A549 (cell line): ENCODE measurements around the gene AFAP1L2. TPM values are rescaled to one million over a fixed set of nuclear protein-coding genes. Genes with fewer than 3 reads are reported as not detected.

ENCODE experiments used
- ATAC-seq, 2 experiments: fragments of 200-7000 bp in 1 of 2; fragments of >200 bp in 1 of 2; cut with Nextera tagmentation in 1 of 2; cut with Tn5 transposase in 1 of 2; 3 replicates each; pipeline versions ENCODE4 v1.8.0 to v1.9.1; 2018 to 2020; ENCODE audit warnings: mild to moderate bottlenecking in 1 of 2, moderate library complexity in 1 of 2
- CTCF ChIA-PET: fragments of 300-600 bp; sonication (Branson Sonifier 250); formaldehyde crosslinking; extraction: SDS; loops from one replicate; lab custom pipeline; 2021; ENCODE audit warnings: antibody characterized with exemption, inconsistent platforms; lab: Yijun Ruan, JAX
- POLR2A ChIA-PET: fragments of 350-600 bp; formaldehyde crosslinking; extraction: SDS; loops from one replicate; lab custom pipeline; 2021; ENCODE audit warnings: antibody characterized with exemption, inconsistent platforms; lab: Yijun Ruan, JAX
- DNase-seq, 2 experiments: peaks; one replicate each; pipeline versions ENCODE4 v3.0.0 to v3.0.0-alpha.2; 2011 to 2016; ENCODE audit warnings: low read depth in 1 of 2, low spot score in 1 of 2
- FAIRE-seq: peaks from 2 replicates; lab custom pipeline; 2011; peaks lifted over from hg19 to GRCh38; lab: Jason Lieb, UNC
- H3K27ac ChIP-seq, 2 experiments: fragments of >200 bp; sonication (Bioruptor Twin); formaldehyde crosslinking; 3 replicates each; pipeline ENCODE4 v1.5.1; 2016 to 2017
- H3K4me1 ChIP-seq: fragments of >200 bp; sonication (Bioruptor Twin); formaldehyde crosslinking; 3 replicates; pipeline ENCODE4 v1.6.1; 2016
- H3K4me2 ChIP-seq: fragments of >200 bp; sonication (Bioruptor Twin); formaldehyde crosslinking; 3 replicates; pipeline ENCODE4 v1.6.1; 2016
- H3K4me3 ChIP-seq: fragments of >200 bp; sonication (Bioruptor Twin); formaldehyde crosslinking; 3 replicates; pipeline ENCODE4 v1.5.1; 2016
- H3K9me3 ChIP-seq: fragments of >200 bp; sonication (Bioruptor Twin); formaldehyde crosslinking; 3 replicates; pipeline ENCODE4 v1.6.1; 2016
- ATOH8 ChIP-seq: fragments of 250-450 bp; sonication (Bioruptor Pico); IDR thresholded peaks from 2 replicates; pipeline ENCODE4 v1.5.0; 2020; ENCODE audit warnings: low read depth, mild to moderate bottlenecking, moderate library complexity
- CEBPB ChIP-seq, 2 experiments: fragments of >200 bp in 1 of 2; sonication (Bioruptor Twin) in 1 of 2; formaldehyde crosslinking in 1 of 2; IDR thresholded peaks; 2 replicates each; pipeline ENCODE4 v1.6.1; 2012 to 2016
- EHMT2 ChIP-seq: fragments of 200-600 bp; sonication (generic); IDR thresholded peaks from 2 replicates; pipeline ENCODE4 v1.6.1; 2016; ENCODE audit warnings: antibody characterized with exemption, low read depth, mild to moderate bottlenecking, moderate library complexity
- ELK1 ChIP-seq: fragments of 150-350 bp; IDR thresholded peaks from 2 replicates; pipeline ENCODE4 v1.6.1; 2014; ENCODE audit warnings: low read depth, mild to moderate bottlenecking, low read length
- FOSL2 ChIP-seq, 2 experiments: fragments of 450-650 bp in 1 of 2; fragments of >200 bp in 1 of 2; sonication (Bioruptor Twin) in 1 of 2; formaldehyde crosslinking; IDR thresholded peaks; 2 replicates each; pipeline versions ENCODE4 v1.5.0 to v1.6.1; 2016 to 2020; ENCODE audit warnings: mild to moderate bottlenecking in 1 of 2, moderate library complexity in 1 of 2
- GATA3 ChIP-seq: IDR thresholded peaks from 2 replicates; pipeline ENCODE4 v1.6.1; 2012; ENCODE audit warnings: borderline replicate concordance
- HDAC2 ChIP-seq: fragments of 200-600 bp; sonication (generic); IDR thresholded peaks from 2 replicates; pipeline ENCODE4 v1.6.1; 2016
- HOXB13 ChIP-seq: fragments of 250-450 bp; sonication (Bioruptor Pico); IDR thresholded peaks from 2 replicates; pipeline ENCODE4 v1.5.0; 2020; ENCODE audit warnings: low read depth, mild to moderate bottlenecking, moderate library complexity
- MAFK ChIP-seq: fragments of 450-650 bp; IDR thresholded peaks from 2 replicates; pipeline ENCODE4 v1.6.1; 2014; ENCODE audit not compliant: partially characterized antibody
- MAX ChIP-seq: IDR thresholded peaks from 2 replicates; pipeline ENCODE4 v1.6.1; 2012
- NFE2L2 ChIP-seq: fragments of 150-350 bp; conservative IDR thresholded peaks from 2 replicates; pipeline ENCODE4 v1.6.1; 2014; ENCODE audit warnings: low read length
- NR3C1 ChIP-seq: fragments of >200 bp; sonication (Bioruptor Twin); formaldehyde crosslinking; IDR thresholded peaks from 3 replicates; pipeline ENCODE4 v1.6.1; 2017
- RAD21 ChIP-seq, 2 experiments: fragments of >200 bp in 1 of 2; sonication (Bioruptor Twin) in 1 of 2; formaldehyde crosslinking in 1 of 2; IDR thresholded peaks in 1 of 2; conservative IDR thresholded peaks in 1 of 2; 2 replicates in 1 of 2; 3 replicates in 1 of 2; pipeline ENCODE4 v1.6.1; 2012 to 2018; ENCODE audit warnings: inconsistent platforms in 1 of 2
- SMC3 ChIP-seq: fragments of >200 bp; sonication (Bioruptor Twin); formaldehyde crosslinking; IDR thresholded peaks from 3 replicates; pipeline ENCODE4 v1.6.1; 2018; ENCODE audit warnings: inconsistent platforms
- USF2 ChIP-seq: fragments of 450-650 bp; IDR thresholded peaks from 2 replicates; pipeline ENCODE4 v1.6.1; 2014; ENCODE audit warnings: antibody characterized with exemption
- ZNF302 ChIP-seq: fragments of 250-450 bp; sonication (Bioruptor Pico); IDR thresholded peaks from 2 replicates; pipeline ENCODE4 v1.9.0; 2021; ENCODE audit warnings: inconsistent platforms, mild to moderate bottlenecking, moderate library complexity
- WGBS: methylation state at CpG from one replicate; pipeline ENCODE4 v1.1.6; 2017; ENCODE audit errors: missing lambda C conversion rate; 5-methylcytosine and 5-hydroxymethylcytosine counted together
- polyA plus RNA-seq, 4 experiments: library from polyadenylated mRNA; depleted of rRNA in 3 of 4; stranded (reverse); fragments of >200 nt; fragmentation: RNase III in 1 of 4; extraction: RNeasy Plus Mini Kit Qiagen cat#74134 plus additional on column Dnase treatment in 1 of 4; gene quantifications; 2 replicates in 3 of 4; 3 replicates in 1 of 4; pipeline ENCODE4 v1.2.3, GENCODE V29; 2011 to 2017
- TF ChIP-seq, protein P1 (sequence below): fragments of >200 bp; sonication (Bioruptor Twin); formaldehyde crosslinking; IDR thresholded peaks from 3 replicates; pipeline ENCODE4 v1.5.1; 2016
- TF ChIP-seq, protein P2 (sequence below): fragments of >200 bp; sonication (Bioruptor Twin); formaldehyde crosslinking; IDR thresholded peaks from 2 replicates; pipeline ENCODE4 v1.6.1; 2016
- TF ChIP-seq, protein P3 (sequence below): fragments of 200-600 bp; sonication (generic); IDR thresholded peaks from 2 replicates; pipeline ENCODE4 v1.6.1; 2016; ENCODE audit warnings: antibody characterized with exemption, mild to moderate bottlenecking, moderate library complexity
- TF ChIP-seq, protein P4 (sequence below): fragments of >200 bp; sonication (Bioruptor Twin); formaldehyde crosslinking; IDR thresholded peaks from 3 replicates; pipeline ENCODE4 v1.6.1; 2016
- TF ChIP-seq, protein P5 (sequence below): IDR thresholded peaks from 2 replicates; pipeline ENCODE4 v1.6.1; 2012

AFAP1L2 gene
- polyA plus RNA-seq, 2 of the 4 experiments (the other 2 are of a cell fraction) = 19.6 to 27.3 TPM

GRCh38 chr10:114306116-114306973, 98.0 kb downstream of the AFAP1L2 start (continued):
- TF ChIP-seq USF2 (no peak), RAD21 (conservative IDR thresholded peaks at IDR 0.05 in 1 of 2, IDR thresholded peaks at IDR 0.05 in 1 of 2) (peak; percentile 20; a peak in 3 of 5 replicates), ELK1 (no peak), EHMT2 (no peak)
- TF ChIP-seq, protein P1, sequence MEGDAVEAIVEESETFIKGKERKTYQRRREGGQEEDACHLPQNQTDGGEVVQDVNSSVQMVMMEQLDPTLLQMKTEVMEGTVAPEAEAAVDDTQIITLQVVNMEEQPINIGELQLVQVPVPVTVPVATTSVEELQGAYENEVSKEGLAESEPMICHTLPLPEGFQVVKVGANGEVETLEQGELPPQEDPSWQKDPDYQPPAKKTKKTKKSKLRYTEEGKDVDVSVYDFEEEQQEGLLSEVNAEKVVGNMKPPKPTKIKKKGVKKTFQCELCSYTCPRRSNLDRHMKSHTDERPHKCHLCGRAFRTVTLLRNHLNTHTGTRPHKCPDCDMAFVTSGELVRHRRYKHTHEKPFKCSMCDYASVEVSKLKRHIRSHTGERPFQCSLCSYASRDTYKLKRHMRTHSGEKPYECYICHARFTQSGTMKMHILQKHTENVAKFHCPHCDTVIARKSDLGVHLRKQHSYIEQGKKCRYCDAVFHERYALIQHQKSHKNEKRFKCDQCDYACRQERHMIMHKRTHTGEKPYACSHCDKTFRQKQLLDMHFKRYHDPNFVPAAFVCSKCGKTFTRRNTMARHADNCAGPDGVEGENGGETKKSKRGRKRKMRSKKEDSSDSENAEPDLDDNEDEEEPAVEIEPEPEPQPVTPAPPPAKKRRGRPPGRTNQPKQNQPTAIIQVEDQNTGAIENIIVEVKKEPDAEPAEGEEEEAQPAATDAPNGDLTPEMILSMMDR = no peak
- TF ChIP-seq, protein P2, sequence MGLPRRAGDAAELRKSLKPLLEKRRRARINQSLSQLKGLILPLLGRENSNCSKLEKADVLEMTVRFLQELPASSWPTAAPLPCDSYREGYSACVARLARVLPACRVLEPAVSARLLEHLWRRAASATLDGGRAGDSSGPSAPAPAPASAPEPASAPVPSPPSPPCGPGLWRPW = no peak

GRCh38 chr10:114305521-114305925, 98.8 kb downstream of the AFAP1L2 start:
- Histone ChIP-seq H3K9me3 (no peaks in the 10 kb centered on the region), H3K4me2 (no peak overlapping the region), H3K4me1 (peaks cover 28% of the 10 kb centered on the region), H3K27ac (no peak overlapping the region), H3K4me3 (no peak overlapping the region)
- 95% methylated on average over 4 of the region's 18 CpGs for WGBS
- TF ChIP-seq HDAC2 (no peak), FOSL2 (IDR thresholded peaks at IDR 0.05) (no peak), FOSL2 (CRISPR knock-in tag; IDR thresholded peaks at IDR 0.05) (no peak), MAFK (no peak), ZNF302 (no peak), ELK1 (no peak), NFE2L2 (no peak), GATA3 (no peak), HOXB13 (CRISPR knock-in tag) (no peak), SMC3 (no peak), ATOH8 (CRISPR knock-in tag) (no peak), CEBPB (IDR thresholded peaks at IDR 0.05) (no peak), MAX (no peak), NR3C1 (no peak)
- TF ChIP-seq, protein P3, sequence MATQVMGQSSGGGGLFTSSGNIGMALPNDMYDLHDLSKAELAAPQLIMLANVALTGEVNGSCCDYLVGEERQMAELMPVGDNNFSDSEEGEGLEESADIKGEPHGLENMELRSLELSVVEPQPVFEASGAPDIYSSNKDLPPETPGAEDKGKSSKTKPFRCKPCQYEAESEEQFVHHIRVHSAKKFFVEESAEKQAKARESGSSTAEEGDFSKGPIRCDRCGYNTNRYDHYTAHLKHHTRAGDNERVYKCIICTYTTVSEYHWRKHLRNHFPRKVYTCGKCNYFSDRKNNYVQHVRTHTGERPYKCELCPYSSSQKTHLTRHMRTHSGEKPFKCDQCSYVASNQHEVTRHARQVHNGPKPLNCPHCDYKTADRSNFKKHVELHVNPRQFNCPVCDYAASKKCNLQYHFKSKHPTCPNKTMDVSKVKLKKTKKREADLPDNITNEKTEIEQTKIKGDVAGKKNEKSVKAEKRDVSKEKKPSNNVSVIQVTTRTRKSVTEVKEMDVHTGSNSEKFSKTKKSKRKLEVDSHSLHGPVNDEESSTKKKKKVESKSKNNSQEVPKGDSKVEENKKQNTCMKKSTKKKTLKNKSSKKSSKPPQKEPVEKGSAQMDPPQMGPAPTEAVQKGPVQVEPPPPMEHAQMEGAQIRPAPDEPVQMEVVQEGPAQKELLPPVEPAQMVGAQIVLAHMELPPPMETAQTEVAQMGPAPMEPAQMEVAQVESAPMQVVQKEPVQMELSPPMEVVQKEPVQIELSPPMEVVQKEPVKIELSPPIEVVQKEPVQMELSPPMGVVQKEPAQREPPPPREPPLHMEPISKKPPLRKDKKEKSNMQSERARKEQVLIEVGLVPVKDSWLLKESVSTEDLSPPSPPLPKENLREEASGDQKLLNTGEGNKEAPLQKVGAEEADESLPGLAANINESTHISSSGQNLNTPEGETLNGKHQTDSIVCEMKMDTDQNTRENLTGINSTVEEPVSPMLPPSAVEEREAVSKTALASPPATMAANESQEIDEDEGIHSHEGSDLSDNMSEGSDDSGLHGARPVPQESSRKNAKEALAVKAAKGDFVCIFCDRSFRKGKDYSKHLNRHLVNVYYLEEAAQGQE = no peak
- TF ChIP-seq, protein P4, sequence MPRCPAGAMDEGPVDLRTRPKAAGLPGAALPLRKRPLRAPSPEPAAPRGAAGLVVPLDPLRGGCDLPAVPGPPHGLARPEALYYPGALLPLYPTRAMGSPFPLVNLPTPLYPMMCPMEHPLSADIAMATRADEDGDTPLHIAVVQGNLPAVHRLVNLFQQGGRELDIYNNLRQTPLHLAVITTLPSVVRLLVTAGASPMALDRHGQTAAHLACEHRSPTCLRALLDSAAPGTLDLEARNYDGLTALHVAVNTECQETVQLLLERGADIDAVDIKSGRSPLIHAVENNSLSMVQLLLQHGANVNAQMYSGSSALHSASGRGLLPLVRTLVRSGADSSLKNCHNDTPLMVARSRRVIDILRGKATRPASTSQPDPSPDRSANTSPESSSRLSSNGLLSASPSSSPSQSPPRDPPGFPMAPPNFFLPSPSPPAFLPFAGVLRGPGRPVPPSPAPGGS = no peak
- TF ChIP-seq, protein P5, sequence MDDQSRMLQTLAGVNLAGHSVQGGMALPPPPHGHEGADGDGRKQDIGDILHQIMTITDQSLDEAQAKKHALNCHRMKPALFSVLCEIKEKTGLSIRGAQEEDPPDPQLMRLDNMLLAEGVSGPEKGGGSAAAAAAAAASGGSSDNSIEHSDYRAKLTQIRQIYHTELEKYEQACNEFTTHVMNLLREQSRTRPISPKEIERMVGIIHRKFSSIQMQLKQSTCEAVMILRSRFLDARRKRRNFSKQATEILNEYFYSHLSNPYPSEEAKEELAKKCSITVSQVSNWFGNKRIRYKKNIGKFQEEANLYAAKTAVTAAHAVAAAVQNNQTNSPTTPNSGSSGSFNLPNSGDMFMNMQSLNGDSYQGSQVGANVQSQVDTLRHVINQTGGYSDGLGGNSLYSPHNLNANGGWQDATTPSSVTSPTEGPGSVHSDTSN = no peak
- DNase-seq (no peak), FAIRE-seq (no peak), ATAC-seq (no peak)
- CTCF ChIA-PET = interaction anchor here (2.2 to 3.1 kb wide), 4 partner anchors 35 to 130 kb away, joined by 9 to 140 read pairs (median 46); partner anchors contain the start of gene AFAP1L2
- POLR2A ChIA-PET = no interaction called here
